ENCODE measurements around the gene LTBP1. TPM values are rescaled to one million over a fixed set of nuclear protein-coding genes. Genes with fewer than 3 reads are reported as not detected.

Gene LTBP1
- total RNA-seq, 1 donor from 2014 or later: 36.0 TPM

DNA sequence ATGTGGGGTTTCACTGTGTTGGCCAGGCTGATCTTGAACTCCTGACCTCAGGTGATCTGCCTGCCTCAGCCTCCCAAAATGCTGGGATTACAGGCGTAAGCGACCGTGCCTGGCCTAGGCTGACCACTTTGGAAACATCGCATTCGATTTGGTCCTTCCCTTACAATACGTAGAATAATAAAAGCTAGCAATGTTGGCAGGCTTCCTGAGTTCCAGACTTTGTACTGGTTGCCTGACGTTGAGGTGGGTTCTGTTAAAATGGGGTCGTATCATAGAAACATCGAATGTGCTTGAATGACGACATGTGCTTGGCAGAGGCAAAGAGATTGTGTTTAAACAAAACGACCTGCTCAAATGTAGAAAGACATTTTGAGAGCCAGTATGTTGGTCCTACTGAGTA lies 56.1 kb downstream of the LTBP1 start:
- Histone ChIP-seq H3K9me3 (no peaks in the 10 kb centered on the region), H3K4me1 (no peaks in the 10 kb centered on the region), H3K27ac (no peak overlapping the region), H3K27me3 (no peaks in the 10 kb centered on the region), H3K36me3 (no peaks in the 10 kb centered on the region), H3K4me3 (no peak overlapping the region)
- ATAC-seq (no peak), DNase-seq (no peak)
- TF ChIP-seq, protein P1, sequence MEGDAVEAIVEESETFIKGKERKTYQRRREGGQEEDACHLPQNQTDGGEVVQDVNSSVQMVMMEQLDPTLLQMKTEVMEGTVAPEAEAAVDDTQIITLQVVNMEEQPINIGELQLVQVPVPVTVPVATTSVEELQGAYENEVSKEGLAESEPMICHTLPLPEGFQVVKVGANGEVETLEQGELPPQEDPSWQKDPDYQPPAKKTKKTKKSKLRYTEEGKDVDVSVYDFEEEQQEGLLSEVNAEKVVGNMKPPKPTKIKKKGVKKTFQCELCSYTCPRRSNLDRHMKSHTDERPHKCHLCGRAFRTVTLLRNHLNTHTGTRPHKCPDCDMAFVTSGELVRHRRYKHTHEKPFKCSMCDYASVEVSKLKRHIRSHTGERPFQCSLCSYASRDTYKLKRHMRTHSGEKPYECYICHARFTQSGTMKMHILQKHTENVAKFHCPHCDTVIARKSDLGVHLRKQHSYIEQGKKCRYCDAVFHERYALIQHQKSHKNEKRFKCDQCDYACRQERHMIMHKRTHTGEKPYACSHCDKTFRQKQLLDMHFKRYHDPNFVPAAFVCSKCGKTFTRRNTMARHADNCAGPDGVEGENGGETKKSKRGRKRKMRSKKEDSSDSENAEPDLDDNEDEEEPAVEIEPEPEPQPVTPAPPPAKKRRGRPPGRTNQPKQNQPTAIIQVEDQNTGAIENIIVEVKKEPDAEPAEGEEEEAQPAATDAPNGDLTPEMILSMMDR (IDR thresholded peaks at IDR 0.05): no peak
- intact Hi-C loops (cut with DNase I): no loop called here

DNA sequence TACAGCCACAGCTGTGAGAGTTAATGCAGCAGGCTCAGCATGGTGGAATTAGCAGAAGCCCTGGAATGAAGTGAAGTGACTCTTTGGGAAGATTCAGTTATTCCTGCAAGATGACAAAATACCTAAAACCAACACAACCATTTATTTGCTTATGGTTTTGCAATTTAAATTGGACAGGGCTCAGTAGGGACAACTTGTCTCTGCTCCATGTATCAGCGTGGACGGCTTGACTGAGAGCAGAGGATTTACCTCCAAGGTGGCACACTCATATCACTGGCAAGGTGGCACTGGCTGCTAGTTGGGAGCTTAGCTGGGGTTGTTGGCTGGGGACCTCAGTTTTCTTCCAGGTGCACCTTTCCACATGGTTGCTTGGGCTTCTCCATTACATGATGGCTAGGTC lies 58.3 kb downstream of the LTBP1 start:
- no peaks in the 10 kb centered on the region for H3K9me3 ChIP-seq
- no peaks in the 10 kb centered on the region for H3K36me3 ChIP-seq
- no peak overlapping the region for H3K4me3 ChIP-seq
- TF ChIP-seq, protein P1 (IDR thresholded peaks at IDR 0.05): no peak
- intact Hi-C loops (cut with DNase I): no loop called here
- ATAC-seq: no peak
- no peak for DNase-seq
- no peak overlapping the region for H3K27ac ChIP-seq
- H3K27me3 ChIP-seq: no peaks in the 10 kb centered on the region
- H3K4me1 ChIP-seq: no peaks in the 10 kb centered on the region

DNA sequence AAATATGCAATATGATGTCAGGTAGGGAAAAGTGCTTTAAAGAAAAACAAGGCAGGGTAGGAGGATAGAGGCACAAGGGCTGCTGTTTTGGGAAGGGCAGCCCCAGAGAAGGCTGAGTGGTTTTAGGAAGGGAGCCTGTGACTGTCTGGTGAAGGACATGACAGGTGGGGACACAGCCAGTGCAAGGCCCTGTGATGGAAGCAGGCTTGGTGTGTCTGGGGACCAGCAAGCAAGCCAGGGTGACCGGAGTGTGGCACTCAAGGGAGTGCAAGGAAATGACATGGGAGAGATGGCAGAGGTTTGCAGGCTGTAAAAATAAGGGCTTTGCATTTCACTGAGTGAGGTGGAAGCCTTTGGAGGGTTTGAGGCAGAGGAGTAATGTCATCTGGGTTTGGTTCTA lies 62.0 kb downstream of the LTBP1 start:
- ATAC-seq (no peak), DNase-seq (no peak)
- no peaks in the 10 kb centered on the region for H3K27me3 ChIP-seq
- no peak overlapping the region for H3K27ac ChIP-seq
- no peaks in the 10 kb centered on the region for H3K9me3 ChIP-seq
- TF ChIP-seq, protein P1 (IDR thresholded peaks at IDR 0.05): no peak
- intact Hi-C loops (cut with DNase I): no loop called here
- H3K4me3 ChIP-seq: no peak overlapping the region
- no peaks in the 10 kb centered on the region for H3K4me1 ChIP-seq
- H3K36me3 ChIP-seq: no peaks in the 10 kb centered on the region

DNA sequence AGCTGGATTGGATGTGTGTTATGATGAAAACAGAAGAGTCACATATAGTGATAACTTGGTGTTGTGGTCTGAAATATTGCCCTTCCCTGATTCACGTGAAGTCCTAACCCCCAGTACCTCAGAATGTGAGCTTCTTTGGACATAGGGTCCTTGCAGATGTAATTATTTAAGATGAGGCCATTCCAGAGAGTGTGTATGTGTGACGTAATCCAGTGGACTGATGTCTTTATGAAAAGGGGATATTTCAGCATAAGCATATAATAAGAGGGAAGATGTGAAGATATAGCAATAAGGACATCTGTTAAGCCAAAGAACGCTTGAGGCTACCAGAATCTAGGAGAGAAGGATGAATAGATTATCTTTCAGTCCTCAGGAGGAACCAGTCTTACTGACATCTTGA lies 62.5 kb downstream of the LTBP1 start:
- TF ChIP-seq, protein P1 (IDR thresholded peaks at IDR 0.05): no peak
- ATAC-seq (no peak), DNase-seq (no peak)
- H3K4me1 ChIP-seq: no peaks in the 10 kb centered on the region
- H3K9me3 ChIP-seq: no peaks in the 10 kb centered on the region
- no peaks in the 10 kb centered on the region for H3K27me3 ChIP-seq
- intact Hi-C loops (cut with DNase I): no loop called here
- no peak overlapping the region for H3K27ac ChIP-seq
- no peaks in the 10 kb centered on the region for H3K36me3 ChIP-seq
- no peak overlapping the region for H3K4me3 ChIP-seq

DNA sequence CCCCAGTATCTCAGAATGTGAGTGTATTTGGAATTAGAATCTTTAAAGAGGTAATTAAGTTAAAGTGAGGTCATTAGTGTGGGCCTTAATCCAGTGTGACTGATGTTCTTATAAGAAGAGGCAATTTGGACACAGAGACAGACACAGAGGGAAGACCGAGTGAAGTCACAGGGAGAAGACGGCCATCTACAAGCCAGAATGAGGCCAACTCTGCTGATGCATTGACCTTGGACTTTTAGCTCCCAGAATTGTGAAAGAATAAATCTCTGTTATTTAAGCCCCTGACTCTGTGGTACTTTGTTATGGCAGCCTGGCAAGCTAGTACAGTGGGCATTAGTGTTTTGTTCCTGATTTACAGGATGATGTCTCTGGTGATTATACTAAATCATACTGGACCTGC lies 64.6 kb downstream of the LTBP1 start:
- Histone ChIP-seq H3K36me3 (no peaks in the 10 kb centered on the region), H3K27ac (no peak overlapping the region), H3K27me3 (no peaks in the 10 kb centered on the region), H3K4me1 (no peaks in the 10 kb centered on the region), H3K9me3 (no peaks in the 10 kb centered on the region), H3K4me3 (no peak overlapping the region)
- ATAC-seq (no peak), DNase-seq (no peak)
- intact Hi-C loops (cut with DNase I): no loop called here
- TF ChIP-seq, protein P1 (IDR thresholded peaks at IDR 0.05): no peak

DNA sequence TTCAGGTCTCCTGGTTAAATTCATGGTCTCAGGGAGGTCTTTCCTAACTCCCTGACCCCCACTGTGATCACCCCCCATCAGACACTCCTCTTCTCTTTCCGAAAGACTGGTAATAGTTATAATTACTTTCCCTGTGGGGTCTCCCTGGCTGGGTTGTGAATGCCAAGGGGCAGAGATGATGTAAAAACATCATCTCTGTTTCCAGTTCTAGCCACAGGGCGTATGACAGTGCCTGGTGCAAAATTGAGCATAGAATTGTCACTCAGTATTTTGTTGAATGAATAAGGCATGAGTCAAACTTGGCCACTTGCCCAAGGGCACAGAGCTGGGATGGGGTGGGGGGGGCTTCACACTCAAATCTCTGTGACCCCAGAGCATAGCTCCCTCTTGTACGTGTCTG lies 65.2 kb downstream of the LTBP1 start:
- Histone ChIP-seq H3K36me3 (no peaks in the 10 kb centered on the region), H3K9me3 (no peaks in the 10 kb centered on the region), H3K27ac (no peak overlapping the region), H3K27me3 (no peaks in the 10 kb centered on the region), H3K4me1 (no peaks in the 10 kb centered on the region), H3K4me3 (no peak overlapping the region)
- TF ChIP-seq, protein P1 (IDR thresholded peaks at IDR 0.05): no peak
- intact Hi-C loops (cut with DNase I): no loop called here
- ATAC-seq: no peak
- no peak for DNase-seq
